PC-3 (cell line): ENCODE results near the gene HMOX1.

Experiments used
- CTCF ChIP-seq: fragments of 300-600 bp; sonication (generic); conservative IDR thresholded peaks from 2 replicates; pipeline ENCODE4 v1.5.1; 2017; ENCODE audit warnings: antibody characterized with exemption, low read depth, mild to moderate bottlenecking, low read length
- EZH2 ChIP-seq: fragments of 300-600 bp; sonication (generic); IDR thresholded peaks from one replicate; pipeline ENCODE4 v1.6.1; 2017; ENCODE audit warnings: antibody characterized with exemption, mild to moderate bottlenecking, low read length; ENCODE audit not compliant: unreplicated experiment
- EZH2phosphoT487 ChIP-seq: fragments of 300-600 bp; sonication (generic); IDR thresholded peaks from 2 replicates; pipeline ENCODE4 v1.6.1; 2018; ENCODE audit warnings: mild to moderate bottlenecking, antibody characterized with exemption, low read length, borderline replicate concordance

GRCh38 chr22:35379146-35379993 is 1.5 kb upstream of the HMOX1 start:
- no peak for TF ChIP-seq CTCF
- TF ChIP-seq EZH2 = no peak
- TF ChIP-seq EZH2phosphoT487 = no peak
